ENCODE measurements around the gene FOXL2.
"Not testable (repeated sequence)": the region's sequence is repeated elsewhere in the genome, so short reads cannot be mapped to it uniquely, and the experiment has no call there.

GRCh38 chr3:138922400-138922799, 24.5 kb downstream of the FOXL2 start:
- TF ChIP-seq, protein P1, sequence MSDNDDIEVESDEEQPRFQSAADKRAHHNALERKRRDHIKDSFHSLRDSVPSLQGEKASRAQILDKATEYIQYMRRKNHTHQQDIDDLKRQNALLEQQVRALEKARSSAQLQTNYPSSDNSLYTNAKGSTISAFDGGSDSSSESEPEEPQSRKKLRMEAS (IDR thresholded peaks at IDR 0.05), result not testable (repeated sequence)
- TF ChIP-seq YY1 (IDR thresholded peaks at IDR 0.05); GABPA (IDR thresholded peaks at IDR 0.05 in 1 of 2, conservative IDR thresholded peaks at IDR 0.05 in 1 of 2); RAD21 (IDR thresholded peaks at IDR 0.05); TAF1 (conservative IDR thresholded peaks at IDR 0.05); JUND (IDR thresholded peaks at IDR 0.05); SP1 (IDR thresholded peaks at IDR 0.05); EGR1 (IDR thresholded peaks at IDR 0.05; ENCODE audit: low read depth in 2 of 2); RXRA (IDR thresholded peaks at IDR 0.05); HNF4A (conservative IDR thresholded peaks at IDR 0.05); ZBTB33 (IDR thresholded peaks at IDR 0.05): not testable (repeated sequence)
- TF ChIP-seq, protein P2, sequence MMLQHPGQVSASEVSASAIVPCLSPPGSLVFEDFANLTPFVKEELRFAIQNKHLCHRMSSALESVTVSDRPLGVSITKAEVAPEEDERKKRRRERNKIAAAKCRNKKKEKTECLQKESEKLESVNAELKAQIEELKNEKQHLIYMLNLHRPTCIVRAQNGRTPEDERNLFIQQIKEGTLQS (IDR thresholded peaks at IDR 0.05), result not testable (repeated sequence)
- TF ChIP-seq, protein P3, sequence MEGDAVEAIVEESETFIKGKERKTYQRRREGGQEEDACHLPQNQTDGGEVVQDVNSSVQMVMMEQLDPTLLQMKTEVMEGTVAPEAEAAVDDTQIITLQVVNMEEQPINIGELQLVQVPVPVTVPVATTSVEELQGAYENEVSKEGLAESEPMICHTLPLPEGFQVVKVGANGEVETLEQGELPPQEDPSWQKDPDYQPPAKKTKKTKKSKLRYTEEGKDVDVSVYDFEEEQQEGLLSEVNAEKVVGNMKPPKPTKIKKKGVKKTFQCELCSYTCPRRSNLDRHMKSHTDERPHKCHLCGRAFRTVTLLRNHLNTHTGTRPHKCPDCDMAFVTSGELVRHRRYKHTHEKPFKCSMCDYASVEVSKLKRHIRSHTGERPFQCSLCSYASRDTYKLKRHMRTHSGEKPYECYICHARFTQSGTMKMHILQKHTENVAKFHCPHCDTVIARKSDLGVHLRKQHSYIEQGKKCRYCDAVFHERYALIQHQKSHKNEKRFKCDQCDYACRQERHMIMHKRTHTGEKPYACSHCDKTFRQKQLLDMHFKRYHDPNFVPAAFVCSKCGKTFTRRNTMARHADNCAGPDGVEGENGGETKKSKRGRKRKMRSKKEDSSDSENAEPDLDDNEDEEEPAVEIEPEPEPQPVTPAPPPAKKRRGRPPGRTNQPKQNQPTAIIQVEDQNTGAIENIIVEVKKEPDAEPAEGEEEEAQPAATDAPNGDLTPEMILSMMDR (IDR thresholded peaks at IDR 0.05; ENCODE audit: low read depth, low read length, missing input control), result not testable (repeated sequence)
- TF ChIP-seq, protein P4, sequence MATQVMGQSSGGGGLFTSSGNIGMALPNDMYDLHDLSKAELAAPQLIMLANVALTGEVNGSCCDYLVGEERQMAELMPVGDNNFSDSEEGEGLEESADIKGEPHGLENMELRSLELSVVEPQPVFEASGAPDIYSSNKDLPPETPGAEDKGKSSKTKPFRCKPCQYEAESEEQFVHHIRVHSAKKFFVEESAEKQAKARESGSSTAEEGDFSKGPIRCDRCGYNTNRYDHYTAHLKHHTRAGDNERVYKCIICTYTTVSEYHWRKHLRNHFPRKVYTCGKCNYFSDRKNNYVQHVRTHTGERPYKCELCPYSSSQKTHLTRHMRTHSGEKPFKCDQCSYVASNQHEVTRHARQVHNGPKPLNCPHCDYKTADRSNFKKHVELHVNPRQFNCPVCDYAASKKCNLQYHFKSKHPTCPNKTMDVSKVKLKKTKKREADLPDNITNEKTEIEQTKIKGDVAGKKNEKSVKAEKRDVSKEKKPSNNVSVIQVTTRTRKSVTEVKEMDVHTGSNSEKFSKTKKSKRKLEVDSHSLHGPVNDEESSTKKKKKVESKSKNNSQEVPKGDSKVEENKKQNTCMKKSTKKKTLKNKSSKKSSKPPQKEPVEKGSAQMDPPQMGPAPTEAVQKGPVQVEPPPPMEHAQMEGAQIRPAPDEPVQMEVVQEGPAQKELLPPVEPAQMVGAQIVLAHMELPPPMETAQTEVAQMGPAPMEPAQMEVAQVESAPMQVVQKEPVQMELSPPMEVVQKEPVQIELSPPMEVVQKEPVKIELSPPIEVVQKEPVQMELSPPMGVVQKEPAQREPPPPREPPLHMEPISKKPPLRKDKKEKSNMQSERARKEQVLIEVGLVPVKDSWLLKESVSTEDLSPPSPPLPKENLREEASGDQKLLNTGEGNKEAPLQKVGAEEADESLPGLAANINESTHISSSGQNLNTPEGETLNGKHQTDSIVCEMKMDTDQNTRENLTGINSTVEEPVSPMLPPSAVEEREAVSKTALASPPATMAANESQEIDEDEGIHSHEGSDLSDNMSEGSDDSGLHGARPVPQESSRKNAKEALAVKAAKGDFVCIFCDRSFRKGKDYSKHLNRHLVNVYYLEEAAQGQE (IDR thresholded peaks at IDR 0.05), result not testable (repeated sequence)

Measured in liver (tissue), 3 donors.